HG03139 (cell line): ENCODE data around the gene PFKP.
"Not testable (repeated sequence)": the region's sequence is repeated elsewhere in the genome, so short reads cannot be mapped to it uniquely, and the experiment has no call there.

Source experiments
- ATAC-seq: cut with Tn5 transposase; IDR thresholded peaks from one replicate; pipeline ENCODE4 v1.9.1; 2021; ENCODE audit not compliant: unreplicated experiment

Gene PFKP

DNA sequence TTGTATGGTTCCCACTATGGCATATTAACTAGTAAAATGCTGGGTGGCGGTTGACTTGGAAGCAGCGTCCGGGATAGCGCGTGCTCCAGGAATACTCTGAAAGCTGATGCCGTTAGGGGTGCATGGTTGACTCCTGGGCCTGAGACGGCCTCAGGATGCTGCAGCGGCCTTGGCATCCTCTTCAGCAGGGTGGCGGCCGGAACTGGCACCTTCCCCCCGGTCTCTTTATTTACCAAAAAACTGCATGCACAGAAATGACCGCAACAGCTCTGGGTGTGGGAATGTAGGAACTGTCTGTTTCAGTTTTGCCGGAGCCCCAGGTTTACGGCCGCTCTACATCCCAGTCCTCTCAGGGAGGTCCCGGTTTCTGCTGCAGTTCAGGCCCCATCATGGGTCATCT is 28.8 kb downstream of the PFKP start:
- ATAC-seq: no peak

DNA sequence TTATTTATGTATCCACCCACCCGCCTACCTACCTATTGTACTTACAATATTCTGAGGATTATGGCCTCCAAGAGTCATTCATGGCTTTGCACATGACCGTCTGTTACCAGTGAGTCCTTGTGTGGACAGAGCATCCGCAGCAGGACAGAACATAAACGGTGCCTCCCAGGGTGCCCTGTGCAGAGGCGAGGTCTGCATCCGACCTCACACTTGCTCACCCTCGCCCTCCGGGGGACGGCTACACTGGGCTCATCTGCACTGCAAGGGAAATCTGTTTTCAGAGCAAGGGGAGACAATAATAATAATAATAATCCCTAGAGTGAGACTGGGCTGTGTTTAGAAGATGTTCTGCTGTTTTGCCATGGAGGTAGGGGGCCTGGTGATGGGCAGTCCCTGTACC is 29.8 kb downstream of the PFKP start:
- no peak for ATAC-seq

DNA sequence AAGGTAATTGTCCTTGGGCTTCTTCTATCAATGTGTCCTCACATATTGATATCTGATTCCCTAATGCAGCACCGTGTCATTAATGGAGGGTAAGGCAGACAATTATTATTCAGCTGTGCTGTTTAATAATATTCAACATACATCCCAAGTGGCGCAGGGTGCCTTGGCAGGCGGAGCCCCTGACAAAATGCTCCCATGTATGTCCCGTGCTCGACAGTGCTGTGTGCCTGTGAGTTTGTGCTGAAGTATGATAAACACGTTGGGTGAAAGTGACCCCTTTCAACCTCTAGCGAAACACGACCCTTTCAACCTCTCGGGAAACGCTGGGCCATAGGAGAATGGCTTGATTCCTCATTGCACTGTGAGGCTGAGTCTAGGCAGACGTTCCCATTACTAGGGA is 31.3 kb downstream of the PFKP start:
- ATAC-seq: no peak

DNA sequence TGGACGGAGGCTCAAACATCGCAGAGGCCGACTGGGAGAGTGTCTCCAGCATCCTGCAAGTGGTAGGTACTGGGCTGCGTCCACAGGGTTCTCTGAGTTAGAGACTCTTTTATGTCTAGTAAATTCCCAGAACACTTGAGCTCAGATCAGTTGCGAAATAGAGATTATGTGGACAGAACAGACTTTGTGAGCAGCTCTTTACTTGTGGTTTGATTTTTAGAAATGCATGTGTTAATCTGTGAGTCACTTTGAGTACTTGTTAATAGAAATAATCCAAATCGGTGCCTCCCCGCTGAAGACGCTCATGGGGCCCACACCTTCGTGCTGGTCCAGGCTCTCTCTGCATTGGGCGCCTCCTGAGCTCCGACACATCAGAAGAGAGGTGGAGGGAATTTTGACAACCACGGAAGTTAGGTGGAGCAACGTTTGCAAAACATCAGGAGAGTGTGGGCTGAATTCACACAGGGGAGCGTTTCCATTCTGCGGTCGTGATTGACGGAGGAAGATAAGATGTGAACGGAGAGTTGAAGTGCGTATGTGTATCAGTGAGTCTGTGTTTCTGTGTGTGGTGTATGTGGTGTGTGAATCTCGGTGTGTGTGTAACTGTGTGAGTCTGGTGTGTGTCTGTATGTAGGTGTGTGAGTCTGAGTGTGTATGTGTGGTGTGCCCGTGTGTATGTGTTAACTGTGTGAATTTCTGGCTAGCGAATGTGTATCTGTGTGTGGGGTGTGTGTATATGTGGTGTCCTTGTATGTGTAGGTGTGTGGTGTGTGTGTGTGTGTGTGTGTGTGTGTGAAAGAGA is 32.1 kb downstream of the PFKP start:
- no peak for ATAC-seq

DNA sequence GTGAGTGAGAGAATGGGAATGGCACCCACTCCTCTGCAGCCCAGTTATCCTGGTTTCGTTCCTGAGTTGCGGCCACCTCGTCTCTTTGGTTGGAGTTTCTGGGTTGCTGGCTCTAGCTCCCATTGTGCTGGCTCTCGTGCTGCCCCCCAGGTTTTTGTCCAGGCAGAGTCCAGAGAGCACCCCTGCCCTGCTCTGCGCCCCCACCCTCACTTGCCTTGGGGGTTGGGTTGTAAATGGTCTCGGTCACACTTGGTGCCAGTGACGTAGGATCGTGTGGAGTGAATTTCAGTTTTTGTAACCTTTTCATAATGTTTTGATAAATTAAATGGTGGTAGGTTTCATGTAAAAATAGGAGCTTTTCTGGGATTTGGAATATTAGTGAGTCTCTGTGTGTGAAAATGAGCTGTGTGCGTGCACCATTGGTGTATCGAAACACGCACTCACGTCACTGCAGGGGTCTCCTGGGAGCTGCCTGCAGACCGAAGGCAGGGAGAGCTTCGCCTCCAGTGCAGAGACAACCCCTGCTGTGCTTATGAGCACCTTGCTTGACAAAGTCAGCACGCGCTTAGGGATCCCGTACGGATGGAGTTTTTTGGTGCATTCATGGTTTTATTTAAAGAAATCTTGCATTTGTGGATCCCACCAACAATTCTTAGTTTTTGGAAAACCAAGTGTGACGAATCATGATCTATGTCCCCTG is 32.9 kb downstream of the PFKP start:
- no peak for ATAC-seq

DNA sequence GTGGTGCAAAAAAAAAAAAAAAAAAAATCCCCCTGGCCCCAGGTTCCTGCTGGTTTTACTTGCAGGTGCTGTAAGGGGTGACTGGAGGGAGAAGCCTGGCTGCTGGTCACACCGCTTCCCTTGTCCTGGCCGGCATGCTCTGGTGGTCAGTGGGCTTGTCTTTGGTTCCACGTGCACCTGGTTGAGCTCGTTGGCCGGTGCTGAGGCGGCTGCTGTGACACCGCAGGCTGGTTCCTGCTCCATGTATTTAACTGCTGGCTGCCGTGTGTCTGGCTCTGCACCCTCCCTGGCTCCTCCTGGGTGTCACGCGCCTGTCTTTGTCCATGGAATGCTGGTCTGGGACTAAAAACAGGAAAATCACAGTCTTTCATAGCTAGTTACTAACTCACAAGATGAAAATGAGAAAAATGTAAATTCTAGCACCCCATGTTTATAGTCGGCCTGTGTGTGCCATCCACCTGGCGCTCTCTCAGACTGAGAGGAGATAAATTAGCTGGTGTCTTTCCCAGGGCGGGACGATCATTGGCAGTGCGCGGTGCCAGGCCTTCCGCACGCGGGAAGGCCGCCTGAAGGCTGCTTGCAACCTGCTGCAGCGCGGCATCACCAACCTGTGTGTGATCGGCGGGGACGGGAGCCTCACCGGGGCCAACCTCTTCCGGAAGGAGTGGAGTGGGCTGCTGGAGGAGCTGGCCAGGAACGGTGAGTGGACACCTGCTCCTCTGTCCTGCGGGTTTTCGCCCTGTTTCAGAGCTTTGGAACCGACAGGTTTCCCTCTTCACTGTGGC is 33.7 kb downstream of the PFKP start:
- no peak for ATAC-seq

DNA sequence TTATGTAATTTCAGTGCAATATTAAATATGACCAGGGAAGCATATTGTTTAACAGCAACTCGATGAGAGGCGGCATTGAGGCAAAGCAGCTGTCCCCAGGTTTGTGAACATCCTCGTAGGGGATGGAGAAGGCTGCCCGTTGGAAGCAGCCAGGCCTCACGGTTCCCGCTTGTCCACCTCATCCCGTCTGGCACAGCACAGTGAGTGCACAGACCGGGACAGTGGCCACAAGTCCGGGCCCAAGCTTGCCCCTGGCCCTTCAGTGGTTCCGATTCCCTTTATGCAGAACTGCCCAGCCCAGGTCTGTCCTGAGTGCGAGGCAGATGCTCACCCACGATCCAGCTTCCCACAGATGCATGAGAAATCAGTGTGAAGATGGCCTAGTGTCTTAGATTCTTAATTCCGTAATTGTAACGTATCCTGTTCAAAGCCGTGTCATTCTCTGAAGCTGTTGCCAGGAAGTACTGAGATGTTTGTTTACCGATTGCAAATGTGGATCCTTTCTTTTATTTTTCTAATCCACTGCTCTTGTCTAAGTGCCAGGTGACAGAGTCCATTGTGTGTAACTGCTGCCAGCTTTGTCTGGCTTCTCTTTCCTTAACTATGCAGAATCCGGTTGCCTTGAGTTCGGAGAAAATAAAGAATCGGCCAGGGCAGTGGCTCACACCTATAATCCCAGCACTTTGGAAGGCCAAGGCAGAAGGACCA is 35.5 kb downstream of the PFKP start:
- ATAC-seq: no peak

DNA sequence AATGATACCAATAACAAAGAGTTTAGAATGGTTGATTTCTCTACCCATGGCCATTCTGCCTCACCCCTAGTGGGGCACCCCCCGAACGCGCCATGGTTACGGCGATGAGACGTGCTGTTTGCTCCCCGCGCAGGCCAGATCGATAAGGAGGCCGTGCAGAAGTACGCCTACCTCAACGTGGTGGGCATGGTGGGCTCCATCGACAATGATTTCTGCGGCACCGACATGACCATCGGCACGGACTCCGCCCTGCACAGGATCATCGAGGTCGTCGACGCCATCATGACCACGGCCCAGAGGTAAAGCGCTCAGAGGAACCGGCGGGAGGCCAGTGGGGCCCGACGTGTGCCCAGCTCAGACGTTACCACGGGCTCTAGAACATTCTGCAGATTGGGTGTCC is 36.3 kb downstream of the PFKP start:
- no peak for ATAC-seq

DNA sequence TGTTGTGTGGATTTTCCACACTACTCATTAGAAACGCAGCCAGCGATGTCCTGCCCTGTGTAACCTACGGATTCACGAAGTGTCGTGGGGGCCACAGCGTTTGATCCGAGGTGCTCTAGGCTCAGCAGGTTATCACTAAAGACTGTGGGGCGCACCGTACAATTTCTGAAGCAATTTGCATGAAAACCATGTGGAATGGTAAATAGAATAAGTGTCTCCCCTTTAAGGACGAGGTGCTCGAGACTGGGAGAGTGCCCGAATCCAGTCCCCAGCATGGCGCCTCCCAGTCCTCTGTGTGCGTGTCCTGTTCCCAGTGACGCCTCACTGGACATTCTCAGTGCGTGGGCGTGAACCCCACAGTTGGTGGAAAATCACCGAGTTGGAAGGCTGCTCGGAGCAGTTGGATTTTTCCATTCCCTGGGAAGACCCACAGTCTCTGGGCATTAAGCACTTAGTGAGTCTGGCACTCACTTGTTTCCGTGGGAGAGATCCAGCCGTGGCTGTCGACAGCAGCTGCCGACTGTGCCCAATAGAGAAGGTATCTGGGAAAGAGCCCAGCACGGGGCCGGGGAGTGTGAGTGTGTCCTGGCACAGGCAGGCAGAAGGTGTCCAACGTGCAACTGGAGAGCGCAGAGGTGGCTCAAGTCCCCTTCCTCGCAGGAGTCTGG is 37.0 kb downstream of the PFKP start:
- ATAC-seq: no peak

DNA sequence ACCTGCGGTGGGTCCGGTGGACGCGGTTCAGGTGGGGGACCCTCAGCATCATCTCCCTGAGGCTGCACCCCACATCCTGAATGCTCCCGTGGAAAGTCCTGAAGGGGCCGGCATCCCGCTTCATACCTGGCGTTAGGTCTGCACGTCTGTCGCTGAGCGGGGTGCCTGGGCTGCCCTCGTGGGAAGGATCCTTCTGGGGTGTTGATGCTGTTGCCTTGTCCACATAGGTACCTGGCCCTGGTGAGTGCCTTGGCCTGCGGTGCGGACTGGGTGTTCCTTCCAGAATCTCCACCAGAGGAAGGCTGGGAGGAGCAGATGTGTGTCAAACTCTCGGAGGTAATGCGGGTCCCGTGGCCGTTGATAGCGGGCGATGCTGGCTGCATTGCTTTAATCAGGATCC is 37.8 kb downstream of the PFKP start:
- no peak for ATAC-seq

DNA sequence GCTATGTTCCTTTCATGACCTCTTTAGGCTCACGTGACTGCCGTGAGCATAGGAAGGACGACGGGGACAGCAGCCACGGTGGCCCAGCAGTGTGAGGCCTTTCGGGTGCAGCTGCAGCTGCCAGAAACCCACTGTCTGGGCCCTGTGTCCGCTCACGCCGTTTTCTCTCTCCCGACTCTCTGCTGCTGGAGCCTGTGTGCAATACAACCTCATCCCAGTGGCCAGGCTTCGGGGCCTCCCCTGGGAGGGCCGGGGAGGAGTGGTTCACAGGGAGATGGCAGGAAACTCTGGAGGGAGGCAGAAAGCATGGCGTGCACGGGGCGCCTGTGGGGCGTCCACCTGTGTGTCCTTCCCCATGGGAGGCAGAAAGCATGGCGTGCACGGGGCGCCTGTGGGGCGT is 38.6 kb downstream of the PFKP start:
- ATAC-seq: no peak

DNA sequence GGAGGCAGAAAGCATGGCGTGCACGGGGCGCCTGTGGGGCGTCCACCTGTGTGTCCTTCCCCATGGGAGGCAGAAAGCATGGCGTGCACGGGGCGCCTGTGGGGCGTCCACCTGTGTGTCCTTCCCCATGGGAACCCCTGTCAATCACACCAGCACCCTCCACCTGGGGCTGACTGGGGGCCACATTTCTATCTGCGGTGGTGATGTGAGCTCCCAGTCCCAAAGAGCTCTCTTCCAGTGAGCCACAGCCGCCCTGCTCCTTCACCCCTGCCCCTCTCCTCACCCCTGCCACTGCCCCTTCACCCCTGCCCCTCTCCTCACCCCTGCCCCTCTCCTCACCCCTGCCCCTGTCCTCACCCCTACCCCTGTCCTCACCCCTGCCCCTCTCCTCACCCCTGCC is 39.0 kb downstream of the PFKP start:
- ATAC-seq: not testable (repeated sequence)

DNA sequence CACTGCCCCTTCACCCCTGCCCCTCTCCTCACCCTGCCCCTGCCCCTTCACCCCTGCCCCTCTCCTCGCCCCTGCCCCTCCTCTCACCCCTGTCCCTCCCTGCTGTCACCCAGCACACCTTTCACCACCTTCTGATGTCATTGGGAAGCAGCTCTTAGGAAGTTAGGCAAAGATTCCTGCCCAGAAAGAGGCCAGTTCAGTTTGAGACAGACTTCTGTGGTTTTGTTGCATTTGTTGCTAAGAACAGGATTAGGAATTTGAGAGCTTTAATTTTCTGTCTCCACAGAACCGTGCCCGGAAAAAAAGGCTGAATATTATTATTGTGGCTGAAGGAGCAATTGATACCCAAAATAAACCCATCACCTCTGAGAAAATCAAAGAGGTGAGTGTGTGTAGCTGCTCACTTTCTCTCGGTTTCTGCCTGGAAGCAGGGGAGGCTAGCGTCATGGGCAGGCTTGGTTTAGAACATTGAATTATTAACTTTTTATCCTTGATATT is 39.6 kb downstream of the PFKP start:
- ATAC-seq: no peak

DNA sequence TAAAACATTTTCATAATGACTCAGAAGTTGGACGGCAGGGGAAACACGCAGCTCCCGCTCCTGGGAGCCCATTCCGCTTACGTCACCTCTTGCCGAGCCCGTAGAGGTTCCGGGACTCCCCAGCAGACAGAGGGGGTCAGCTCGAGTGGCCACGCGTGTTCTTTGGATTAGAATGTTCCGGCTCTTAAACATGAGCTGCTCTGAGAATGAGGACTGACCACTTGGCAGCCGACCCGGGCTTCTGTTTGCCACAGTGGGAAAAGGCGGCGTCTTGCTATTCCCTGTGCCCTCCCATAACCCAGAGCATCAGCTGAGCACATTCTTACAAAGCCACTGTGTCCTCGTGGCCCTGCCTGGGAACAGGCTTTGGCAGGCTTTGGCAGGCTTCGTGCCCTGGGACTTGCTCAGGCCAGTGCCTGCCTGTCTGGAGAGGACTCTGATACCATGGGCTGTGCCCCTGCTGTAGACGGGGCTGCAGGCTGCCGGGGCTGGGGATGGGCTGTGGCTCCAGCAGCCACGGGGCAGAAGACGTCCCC is 40.1 kb downstream of the PFKP start:
- ATAC-seq: no peak

DNA sequence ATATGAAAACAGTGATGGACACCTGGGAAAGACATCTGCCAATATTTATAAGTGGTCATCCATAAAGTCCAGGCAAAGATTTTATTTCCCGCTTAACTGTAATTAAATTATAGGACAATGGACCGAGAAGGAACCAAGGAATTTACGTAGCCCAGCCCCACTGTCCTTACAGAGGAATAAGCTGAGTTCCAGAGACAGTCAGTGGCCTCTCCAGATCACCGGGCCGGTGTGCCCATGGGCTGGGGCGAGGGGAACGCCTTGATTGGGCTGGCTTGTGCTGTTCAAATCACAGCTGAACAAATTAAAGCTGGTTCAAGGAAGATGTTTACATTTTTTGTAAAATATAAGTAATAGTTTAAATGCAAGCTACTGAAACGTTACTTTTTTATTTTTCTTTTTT is 40.7 kb downstream of the PFKP start:
- no peak for ATAC-seq

DNA sequence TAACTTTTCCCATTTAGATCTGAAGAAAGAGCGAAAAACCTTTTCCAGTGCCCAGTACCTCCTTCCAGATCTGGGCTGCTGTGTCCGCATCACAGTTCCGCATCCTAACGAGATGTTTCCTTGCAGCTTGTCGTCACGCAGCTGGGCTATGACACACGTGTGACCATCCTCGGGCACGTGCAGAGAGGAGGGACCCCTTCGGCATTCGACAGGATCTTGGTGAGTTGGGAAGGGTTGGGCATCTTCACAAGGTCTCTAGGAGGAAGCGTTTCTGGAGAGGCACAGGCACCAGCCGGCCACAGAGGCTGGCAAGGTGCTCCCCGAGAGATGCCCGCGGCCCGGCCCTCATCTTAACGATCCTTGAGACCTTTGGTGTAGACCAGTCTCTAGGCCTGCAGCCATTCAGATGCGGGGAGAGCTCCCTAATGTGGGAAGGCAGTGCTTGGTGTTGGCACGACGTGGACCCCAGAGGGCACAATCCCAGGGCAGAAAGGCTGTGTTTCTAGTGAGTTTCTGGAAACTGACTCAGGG is 41.3 kb downstream of the PFKP start:
- no peak for ATAC-seq

DNA sequence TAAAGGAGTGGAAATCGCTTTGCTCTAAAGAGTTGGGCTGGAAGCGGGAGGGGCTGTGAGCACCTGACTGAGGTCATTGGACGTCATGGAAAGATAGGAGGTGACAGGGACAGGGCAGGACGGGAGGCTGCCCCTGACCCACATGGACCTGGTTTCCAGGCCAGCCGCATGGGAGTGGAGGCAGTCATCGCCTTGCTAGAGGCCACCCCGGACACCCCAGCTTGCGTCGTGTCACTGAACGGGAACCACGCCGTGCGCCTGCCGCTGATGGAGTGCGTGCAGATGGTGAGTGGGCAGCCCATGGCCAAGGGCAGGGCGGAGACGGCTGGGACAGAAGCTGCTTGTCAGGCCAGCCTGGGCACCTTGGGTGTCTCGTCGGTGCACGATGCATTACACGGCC is 41.8 kb downstream of the PFKP start:
- no peak for ATAC-seq

DNA sequence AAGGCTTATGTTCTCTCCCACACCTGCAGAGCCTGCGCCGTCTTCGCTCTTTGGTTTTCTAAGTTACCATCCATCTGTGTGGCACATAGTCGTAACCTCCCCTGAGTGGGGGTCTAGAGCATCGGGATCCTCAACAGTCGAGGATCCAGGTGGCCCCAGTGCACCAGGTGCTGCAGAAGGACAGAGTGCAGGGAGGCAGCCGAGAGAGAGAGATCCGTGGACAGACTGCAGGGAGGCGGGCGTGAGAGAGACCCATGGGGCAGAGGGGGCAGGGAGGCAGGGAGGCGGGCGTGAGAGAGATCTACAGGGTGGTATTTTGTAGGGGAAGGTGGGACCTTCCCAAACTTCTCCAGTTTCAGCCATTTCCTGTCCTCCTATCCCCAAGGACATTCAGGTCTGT is 42.3 kb downstream of the PFKP start:
- ATAC-seq: no peak

DNA sequence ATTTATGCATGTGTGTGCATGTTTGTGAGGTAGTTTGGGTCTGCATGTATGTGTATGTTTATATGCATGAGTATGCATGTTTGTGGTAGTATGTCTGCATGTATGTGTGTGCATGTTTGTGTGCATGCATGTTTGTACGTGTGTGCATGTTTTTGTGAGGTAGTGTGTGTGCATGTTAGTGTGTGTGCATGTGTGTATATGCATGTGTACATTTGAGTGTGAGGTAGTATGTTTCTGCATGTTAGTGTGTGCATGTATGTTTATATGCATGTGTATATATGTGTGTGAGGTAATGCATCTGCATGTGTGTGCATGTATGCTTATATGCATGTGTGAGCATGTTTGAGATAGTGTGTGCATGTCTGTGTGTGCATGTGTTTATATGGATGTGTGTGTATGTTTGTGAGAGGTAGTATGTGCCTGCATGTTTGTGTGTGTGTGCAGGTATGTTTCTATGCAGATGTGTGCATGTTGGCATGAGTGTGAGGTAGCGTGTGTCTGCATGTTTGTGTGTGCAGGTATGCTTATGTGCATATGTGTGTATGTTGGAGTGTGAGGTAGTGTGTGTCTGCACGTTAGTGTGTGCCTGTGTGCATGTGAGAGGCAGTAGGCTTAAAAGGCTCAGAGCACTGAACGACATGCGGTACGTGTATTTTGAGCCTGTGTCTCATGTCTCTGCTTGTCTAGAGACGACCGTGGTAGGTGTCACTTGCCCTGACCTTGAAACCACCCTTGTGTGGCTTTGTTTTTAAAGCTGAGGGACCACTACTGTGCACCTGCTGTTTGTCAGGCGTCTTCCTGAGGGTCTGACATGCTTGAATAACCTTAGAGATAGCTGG is 43.7 kb downstream of the PFKP start:
- ATAC-seq: no peak
